GM23338 (cell line): ENCODE measurements around the gene AMFR. TPM values are rescaled to one million over a fixed set of nuclear protein-coding genes. Genes with fewer than 3 reads are reported as not detected.

ENCODE experiments used
- ATAC-seq: fragments of 200-7000 bp; cut with Tn5 transposase; 3 replicates; pipeline ENCODE4 v1.9.1; 2020
- DNase-seq: peaks from one replicate; pipeline ENCODE4 v3.0.0-alpha.2; 2015; ENCODE audit warnings: low spot score
- H2AFZ ChIP-seq: fragments of 200-600 bp; sonication (generic); 2 replicates; pipeline ENCODE4 v1.8.0; 2016; ENCODE audit warnings: antibody characterized with exemption, mild to moderate bottlenecking, moderate library complexity
- H3F3A ChIP-seq: fragments of 200-600 bp; sonication (generic); replicated peaks from 2 replicates; pipeline ENCODE4 v1.8.0; 2017; ENCODE audit warnings: antibody characterized with exemption, mixed run types, low read depth
- H3K27ac ChIP-seq: fragments of 200-600 bp; sonication (generic); 2 replicates; pipeline ENCODE4 v1.6.1; 2016; ENCODE audit warnings: low read depth
- H3K27me3 ChIP-seq: fragments of 200-600 bp; sonication (generic); 2 replicates; pipeline ENCODE4 v1.8.0; 2016; ENCODE audit warnings: mild to moderate bottlenecking, mixed run types, moderate library complexity; ENCODE audit not compliant: insufficient read depth
- H3K36me3 ChIP-seq: fragments of 200-600 bp; sonication (generic); 2 replicates; pipeline ENCODE4 v1.8.0; 2016; ENCODE audit warnings: mild to moderate bottlenecking; ENCODE audit not compliant: insufficient read depth
- H3K4me1 ChIP-seq: fragments of 200-600 bp; sonication (generic); 2 replicates; pipeline ENCODE4 v1.8.0; 2016; ENCODE audit warnings: mild to moderate bottlenecking, moderate library complexity; ENCODE audit not compliant: insufficient read depth
- H3K4me2 ChIP-seq: fragments of 200-600 bp; sonication (generic); 2 replicates; pipeline ENCODE4 v1.7.1; 2017; ENCODE audit warnings: mixed run types
- H3K4me3 ChIP-seq: fragments of 200-600 bp; sonication (generic); 2 replicates; pipeline ENCODE4 v1.6.1; 2016; ENCODE audit warnings: mixed run types
- H3K79me2 ChIP-seq: fragments of 200-600 bp; sonication (generic); replicated peaks from 2 replicates; pipeline ENCODE4 v1.8.0; 2017; ENCODE audit warnings: mild to moderate bottlenecking; ENCODE audit not compliant: insufficient read depth
- H3K9me2 ChIP-seq: fragments of 200-600 bp; sonication (generic); 2 replicates; pipeline ENCODE4 v1.8.0; 2017; ENCODE audit not compliant: insufficient read depth
- H4K20me1 ChIP-seq: fragments of 200-600 bp; sonication (generic); replicated peaks from 2 replicates; pipeline ENCODE4 v1.8.0; 2017; ENCODE audit warnings: mild to moderate bottlenecking; ENCODE audit not compliant: insufficient read depth
- H3K27ac Mint-ChIP-seq: 2 replicates; pipeline ENCODE4 v1.8.0; 2020; ENCODE audit warnings: inconsistent platforms, mild to moderate bottlenecking, moderate library complexity, mixed read lengths
- H3K27me3 Mint-ChIP-seq: 3 replicates; pipeline ENCODE4 v1.8.0; 2022; ENCODE audit warnings: low read depth, mild to moderate bottlenecking, moderate library complexity, mixed read lengths, inconsistent platforms; ENCODE audit not compliant: insufficient read depth, poor library complexity
- H3K36me3 Mint-ChIP-seq: 3 replicates; pipeline ENCODE4 v1.8.0; 2021; ENCODE audit warnings: low read depth, mild to moderate bottlenecking, inconsistent platforms, moderate library complexity, mixed read lengths
- H3K4me1 Mint-ChIP-seq: 3 replicates; pipeline ENCODE4 v1.8.0; 2020; ENCODE audit warnings: mild to moderate bottlenecking, inconsistent platforms, mixed read lengths
- H3K4me3 Mint-ChIP-seq: 3 replicates; pipeline ENCODE4 v1.8.0; 2021; ENCODE audit warnings: moderate library complexity, mild to moderate bottlenecking, inconsistent platforms, mixed read lengths
- H3K9me3 Mint-ChIP-seq: 3 replicates; pipeline ENCODE4 v1.8.0; 2020; ENCODE audit warnings: moderate library complexity, mild to moderate bottlenecking, inconsistent platforms, mixed read lengths
- CREB1 ChIP-seq: fragments of 250-450 bp; sonication (Bioruptor Pico); IDR thresholded peaks from 2 replicates; pipeline ENCODE4 v1.5.0; 2020; ENCODE audit warnings: low read depth, mild to moderate bottlenecking, moderate library complexity
- EZH2 ChIP-seq: fragments of 200-600 bp; sonication (generic); IDR thresholded peaks from one replicate; pipeline ENCODE4 v1.8.0; 2017; ENCODE audit warnings: antibody characterized with exemption, mild to moderate bottlenecking, low read depth; ENCODE audit not compliant: unreplicated experiment
- EZH2phosphoT487 ChIP-seq: fragments of 200-600 bp; sonication (generic); IDR thresholded peaks from one replicate; pipeline ENCODE4 v1.8.1; 2018; ENCODE audit warnings: antibody characterized with exemption; ENCODE audit not compliant: unreplicated experiment
- STAT1 ChIP-seq: IDR thresholded peaks from one replicate; pipeline ENCODE4 v1.6.1; 2016; ENCODE audit warnings: antibody characterized with exemption; ENCODE audit not compliant: unreplicated experiment
- ZNF114 ChIP-seq: fragments of 250-450 bp; sonication (Bioruptor Pico); IDR thresholded peaks from 2 replicates; pipeline ENCODE4 v1.5.0; 2020; ENCODE audit warnings: mild to moderate bottlenecking, moderate library complexity
- ZNF331 ChIP-seq: fragments of 250-450 bp; sonication (Bioruptor Pico); IDR thresholded peaks from 2 replicates; pipeline ENCODE4 v1.5.0; 2020; ENCODE audit warnings: low read depth, mild to moderate bottlenecking, moderate library complexity
- polyA plus RNA-seq: library from polyadenylated mRNA; unstranded; fragments of >200 nt; fragmentation: Nextera tagmentation; extraction: Ambion mirVana; gene quantifications from 2 replicates; pipeline ENCODE4 v1.2.1, GENCODE V29; 2016
- total RNA-seq: library from RNA; depleted of rRNA; stranded (reverse); fragments of >200 nt; shearing (Covaris generic); gene quantifications from 2 replicates; pipeline ENCODE4 v1.2.3, GENCODE V29; 2014
- TF ChIP-seq, protein P1 (sequence below): fragments of 250-450 bp; sonication (Bioruptor Pico); IDR thresholded peaks from 2 replicates; pipeline ENCODE4 v1.5.0; 2020; ENCODE audit warnings: mild to moderate bottlenecking, moderate library complexity
- TF ChIP-seq, protein P2 (sequence below): IDR thresholded peaks from one replicate; pipeline ENCODE4 v1.6.1; 2018; ENCODE audit warnings: antibody characterized with exemption; ENCODE audit not compliant: unreplicated experiment

The AMFR gene
- total and polyA plus RNA-seq, 2 experiments from 2014 or later, result 9.0 to 41.1 TPM

DNA sequence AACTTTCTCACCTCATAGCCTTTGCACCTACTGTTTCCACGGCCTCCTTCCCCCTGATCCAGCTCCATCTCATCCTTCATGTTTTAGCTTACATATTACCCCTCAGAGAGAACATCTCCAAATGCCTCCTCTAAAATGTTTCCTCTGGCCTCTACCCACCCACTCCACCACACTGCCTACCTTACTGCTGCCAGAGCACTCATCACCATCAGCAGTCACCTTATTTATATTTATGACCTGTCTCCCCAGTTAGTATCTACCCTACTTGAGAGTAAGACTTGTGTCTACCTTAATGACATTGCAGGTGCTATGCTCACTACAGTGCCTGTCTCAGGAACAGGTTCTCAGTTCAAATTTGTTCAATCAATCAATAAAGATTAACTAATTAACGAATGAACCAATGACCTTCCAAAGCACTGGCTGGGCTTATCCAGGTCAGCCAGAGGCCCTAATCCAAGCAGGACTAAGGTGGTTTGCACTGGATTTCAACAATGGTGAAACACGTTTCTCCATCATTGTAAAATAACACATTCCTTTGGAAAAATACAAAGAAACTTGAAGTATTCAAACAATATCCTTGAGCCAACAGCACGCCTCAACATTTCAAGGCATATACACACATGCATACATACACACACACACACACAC lies 41.1 kb downstream of the AMFR start:
- H3K36me3 ChIP-seq, result peaks cover 21% of the 10 kb centered on the region
- no peak overlapping the region for H3K4me3 Mint-ChIP-seq
- TF ChIP-seq EZH2 (no peak), CREB1 (CRISPR knock-in tag) (no peak), ZNF331 (CRISPR knock-in tag) (no peak), EZH2phosphoT487 (no peak), STAT1 (no peak), ZNF114 (no peak)
- TF ChIP-seq, protein P1, sequence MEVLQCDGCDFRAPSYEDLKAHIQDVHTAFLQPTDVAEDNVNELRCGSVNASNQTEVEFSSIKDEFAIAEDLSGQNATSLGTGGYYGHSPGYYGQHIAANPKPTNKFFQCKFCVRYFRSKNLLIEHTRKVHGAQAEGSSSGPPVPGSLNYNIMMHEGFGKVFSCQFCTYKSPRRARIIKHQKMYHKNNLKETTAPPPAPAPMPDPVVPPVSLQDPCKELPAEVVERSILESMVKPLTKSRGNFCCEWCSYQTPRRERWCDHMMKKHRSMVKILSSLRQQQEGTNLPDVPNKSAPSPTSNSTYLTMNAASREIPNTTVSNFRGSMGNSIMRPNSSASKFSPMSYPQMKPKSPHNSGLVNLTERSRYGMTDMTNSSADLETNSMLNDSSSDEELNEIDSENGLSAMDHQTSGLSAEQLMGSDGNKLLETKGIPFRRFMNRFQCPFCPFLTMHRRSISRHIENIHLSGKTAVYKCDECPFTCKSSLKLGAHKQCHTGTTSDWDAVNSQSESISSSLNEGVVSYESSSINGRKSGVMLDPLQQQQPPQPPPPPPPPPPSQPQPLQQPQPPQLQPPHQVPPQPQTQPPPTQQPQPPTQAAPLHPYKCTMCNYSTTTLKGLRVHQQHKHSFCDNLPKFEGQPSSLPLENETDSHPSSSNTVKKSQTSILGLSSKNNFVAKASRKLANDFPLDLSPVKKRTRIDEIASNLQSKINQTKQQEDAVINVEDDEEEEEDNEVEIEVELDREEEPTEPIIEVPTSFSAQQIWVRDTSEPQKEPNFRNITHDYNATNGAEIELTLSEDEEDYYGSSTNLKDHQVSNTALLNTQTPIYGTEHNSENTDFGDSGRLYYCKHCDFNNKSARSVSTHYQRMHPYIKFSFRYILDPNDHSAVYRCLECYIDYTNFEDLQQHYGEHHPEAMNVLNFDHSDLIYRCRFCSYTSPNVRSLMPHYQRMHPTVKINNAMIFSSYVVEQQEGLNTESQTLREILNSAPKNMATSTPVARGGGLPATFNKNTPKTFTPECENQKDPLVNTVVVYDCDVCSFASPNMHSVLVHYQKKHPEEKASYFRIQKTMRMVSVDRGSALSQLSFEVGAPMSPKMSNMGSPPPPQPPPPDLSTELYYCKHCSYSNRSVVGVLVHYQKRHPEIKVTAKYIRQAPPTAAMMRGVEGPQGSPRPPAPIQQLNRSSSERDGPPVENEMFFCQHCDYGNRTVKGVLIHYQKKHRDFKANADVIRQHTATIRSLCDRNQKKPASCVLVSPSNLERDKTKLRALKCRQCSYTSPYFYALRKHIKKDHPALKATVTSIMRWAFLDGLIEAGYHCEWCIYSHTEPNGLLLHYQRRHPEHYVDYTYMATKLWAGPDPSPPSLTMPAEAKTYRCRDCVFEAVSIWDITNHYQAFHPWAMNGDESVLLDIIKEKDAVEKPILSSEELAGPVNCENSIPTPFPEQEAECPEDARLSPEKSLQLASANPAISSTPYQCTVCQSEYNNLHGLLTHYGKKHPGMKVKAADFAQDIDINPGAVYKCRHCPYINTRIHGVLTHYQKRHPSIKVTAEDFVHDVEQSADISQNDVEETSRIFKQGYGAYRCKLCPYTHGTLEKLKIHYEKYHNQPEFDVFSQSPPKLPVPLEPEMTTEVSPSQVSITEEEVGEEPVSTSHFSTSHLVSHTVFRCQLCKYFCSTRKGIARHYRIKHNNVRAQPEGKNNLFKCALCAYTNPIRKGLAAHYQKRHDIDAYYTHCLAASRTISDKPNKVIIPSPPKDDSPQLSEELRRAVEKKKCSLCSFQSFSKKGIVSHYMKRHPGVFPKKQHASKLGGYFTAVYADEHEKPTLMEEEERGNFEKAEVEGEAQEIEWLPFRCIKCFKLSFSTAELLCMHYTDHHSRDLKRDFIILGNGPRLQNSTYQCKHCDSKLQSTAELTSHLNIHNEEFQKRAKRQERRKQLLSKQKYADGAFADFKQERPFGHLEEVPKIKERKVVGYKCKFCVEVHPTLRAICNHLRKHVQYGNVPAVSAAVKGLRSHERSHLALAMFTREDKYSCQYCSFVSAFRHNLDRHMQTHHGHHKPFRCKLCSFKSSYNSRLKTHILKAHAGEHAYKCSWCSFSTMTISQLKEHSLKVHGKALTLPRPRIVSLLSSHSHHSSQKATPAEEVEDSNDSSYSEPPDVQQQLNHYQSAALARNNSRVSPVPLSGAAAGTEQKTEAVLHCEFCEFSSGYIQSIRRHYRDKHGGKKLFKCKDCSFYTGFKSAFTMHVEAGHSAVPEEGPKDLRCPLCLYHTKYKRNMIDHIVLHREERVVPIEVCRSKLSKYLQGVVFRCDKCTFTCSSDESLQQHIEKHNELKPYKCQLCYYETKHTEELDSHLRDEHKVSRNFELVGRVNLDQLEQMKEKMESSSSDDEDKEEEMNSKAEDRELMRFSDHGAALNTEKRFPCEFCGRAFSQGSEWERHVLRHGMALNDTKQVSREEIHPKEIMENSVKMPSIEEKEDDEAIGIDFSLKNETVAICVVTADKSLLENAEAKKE (CRISPR knock-in tag), result no peak
- TF ChIP-seq, protein P2, sequence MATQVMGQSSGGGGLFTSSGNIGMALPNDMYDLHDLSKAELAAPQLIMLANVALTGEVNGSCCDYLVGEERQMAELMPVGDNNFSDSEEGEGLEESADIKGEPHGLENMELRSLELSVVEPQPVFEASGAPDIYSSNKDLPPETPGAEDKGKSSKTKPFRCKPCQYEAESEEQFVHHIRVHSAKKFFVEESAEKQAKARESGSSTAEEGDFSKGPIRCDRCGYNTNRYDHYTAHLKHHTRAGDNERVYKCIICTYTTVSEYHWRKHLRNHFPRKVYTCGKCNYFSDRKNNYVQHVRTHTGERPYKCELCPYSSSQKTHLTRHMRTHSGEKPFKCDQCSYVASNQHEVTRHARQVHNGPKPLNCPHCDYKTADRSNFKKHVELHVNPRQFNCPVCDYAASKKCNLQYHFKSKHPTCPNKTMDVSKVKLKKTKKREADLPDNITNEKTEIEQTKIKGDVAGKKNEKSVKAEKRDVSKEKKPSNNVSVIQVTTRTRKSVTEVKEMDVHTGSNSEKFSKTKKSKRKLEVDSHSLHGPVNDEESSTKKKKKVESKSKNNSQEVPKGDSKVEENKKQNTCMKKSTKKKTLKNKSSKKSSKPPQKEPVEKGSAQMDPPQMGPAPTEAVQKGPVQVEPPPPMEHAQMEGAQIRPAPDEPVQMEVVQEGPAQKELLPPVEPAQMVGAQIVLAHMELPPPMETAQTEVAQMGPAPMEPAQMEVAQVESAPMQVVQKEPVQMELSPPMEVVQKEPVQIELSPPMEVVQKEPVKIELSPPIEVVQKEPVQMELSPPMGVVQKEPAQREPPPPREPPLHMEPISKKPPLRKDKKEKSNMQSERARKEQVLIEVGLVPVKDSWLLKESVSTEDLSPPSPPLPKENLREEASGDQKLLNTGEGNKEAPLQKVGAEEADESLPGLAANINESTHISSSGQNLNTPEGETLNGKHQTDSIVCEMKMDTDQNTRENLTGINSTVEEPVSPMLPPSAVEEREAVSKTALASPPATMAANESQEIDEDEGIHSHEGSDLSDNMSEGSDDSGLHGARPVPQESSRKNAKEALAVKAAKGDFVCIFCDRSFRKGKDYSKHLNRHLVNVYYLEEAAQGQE, result no peak
- H3K27me3 ChIP-seq, result no peaks in the 10 kb centered on the region
- no peaks in the 10 kb centered on the region for H3K4me1 ChIP-seq
- H3K36me3 Mint-ChIP-seq, result peaks cover 63% of the 10 kb centered on the region
- H3F3A ChIP-seq, result no peaks in the 10 kb centered on the region
- ATAC-seq (no peak), DNase-seq (no peak)
- no peaks in the 10 kb centered on the region for H3K4me1 Mint-ChIP-seq
- H3K79me2 ChIP-seq, result no peaks in the 10 kb centered on the region
- no peak overlapping the region for H2AFZ ChIP-seq
- H3K9me2 ChIP-seq, result 0 out of 2 replicates have a peak, but pooled peaks cover 3% of the 10 kb centered on the region
- no peaks in the 10 kb centered on the region for H4K20me1 ChIP-seq
- H3K4me3 ChIP-seq, result no peak overlapping the region
- no peak overlapping the region for H3K4me2 ChIP-seq
- peaks cover 27% of the 10 kb centered on the region for H3K9me3 Mint-ChIP-seq
- no peak overlapping the region for H3K27ac ChIP-seq
- H3K27ac Mint-ChIP-seq, result no peak overlapping the region
- H3K27me3 Mint-ChIP-seq, result no peaks in the 10 kb centered on the region
